ENCODE measurements around the gene CHORDC1.
"Not testable (repeated sequence)": the region's sequence is repeated elsewhere in the genome, so short reads cannot be mapped to it uniquely, and the experiment has no call there.

CHORDC1 gene

GRCh38 chr11:90219438-90219837, 3.4 kb downstream of the CHORDC1 start:
- H3K27me3 ChIP-seq (replicated peaks; ENCODE audit: control insufficient read depth, insufficient read depth, low read length, poor library complexity, severe bottlenecking) = no peaks in the 10 kb centered on the region
- no peaks in the 10 kb centered on the region for H3K36me3 ChIP-seq (ENCODE audit: control insufficient read depth, insufficient read depth, low read length)
- no peak overlapping the region for H3K4me3 ChIP-seq (ENCODE audit: insufficient read depth, low read depth, low read length, poor library complexity, severe bottlenecking)
- no peak overlapping the region for H3K27ac ChIP-seq (ENCODE audit: insufficient read depth, low read length, poor library complexity, severe bottlenecking)
- no peaks in the 10 kb centered on the region for H3K9me3 ChIP-seq (ENCODE audit: control insufficient read depth, low read length)
- no peak for DNase-seq
- peaks cover 13% of the 10 kb centered on the region for H3K4me1 ChIP-seq (ENCODE audit: control insufficient read depth, insufficient read depth, low read length, poor library complexity, severe bottlenecking)

GRCh38 chr11:90218606-90219005, 4.2 kb downstream of the CHORDC1 start:
- DNase-seq = no peak
- Histone ChIP-seq H3K27ac (ENCODE audit: insufficient read depth, low read length, poor library complexity, severe bottlenecking) (no peak overlapping the region), H3K9me3 (ENCODE audit: control insufficient read depth, low read length) (no peaks in the 10 kb centered on the region), H3K4me3 (ENCODE audit: insufficient read depth, low read depth, low read length, poor library complexity, severe bottlenecking) (no peak overlapping the region), H3K4me1 (ENCODE audit: control insufficient read depth, insufficient read depth, low read length, poor library complexity, severe bottlenecking) (peaks cover 13% of the 10 kb centered on the region), H3K27me3 (replicated peaks; ENCODE audit: control insufficient read depth, insufficient read depth, low read length, poor library complexity, severe bottlenecking) (no peaks in the 10 kb centered on the region), H3K36me3 (ENCODE audit: control insufficient read depth, insufficient read depth, low read length) (peaks cover 6% of the 10 kb centered on the region)

- Histone ChIP-seq H3K4me3 (ENCODE audit: insufficient read depth, low read depth, low read length, poor library complexity, severe bottlenecking) (no peak overlapping the region), H3K9me3 (ENCODE audit: control insufficient read depth, low read length) (no peaks in the 10 kb centered on the region), H3K36me3 (ENCODE audit: control insufficient read depth, insufficient read depth, low read length) (peaks cover 21% of the 10 kb centered on the region), H3K27me3 (replicated peaks; ENCODE audit: control insufficient read depth, insufficient read depth, low read length, poor library complexity, severe bottlenecking) (no peaks in the 10 kb centered on the region), H3K27ac (ENCODE audit: insufficient read depth, low read length, poor library complexity, severe bottlenecking) (no peak overlapping the region), H3K4me1 (ENCODE audit: control insufficient read depth, insufficient read depth, low read length, poor library complexity, severe bottlenecking) (peaks cover 8% of the 10 kb centered on the region)
- no peak for DNase-seq
These were observed 6.2 kb downstream of the CHORDC1 start for GRCh38 chr11:90216611-90217010.

GRCh38 chr11:90213322-90213721, 9.5 kb downstream of the CHORDC1 start:
- Histone ChIP-seq H3K9me3 (ENCODE audit: control insufficient read depth, low read length) (no peaks in the 10 kb centered on the region), H3K4me3 (ENCODE audit: insufficient read depth, low read depth, low read length, poor library complexity, severe bottlenecking) (no peak overlapping the region), H3K27ac (ENCODE audit: insufficient read depth, low read length, poor library complexity, severe bottlenecking) (no peak overlapping the region), H3K4me1 (ENCODE audit: control insufficient read depth, insufficient read depth, low read length, poor library complexity, severe bottlenecking) (no peaks in the 10 kb centered on the region), H3K36me3 (ENCODE audit: control insufficient read depth, insufficient read depth, low read length) (peaks cover 33% of the 10 kb centered on the region), H3K27me3 (replicated peaks; ENCODE audit: control insufficient read depth, insufficient read depth, low read length, poor library complexity, severe bottlenecking) (no peaks in the 10 kb centered on the region)
- no peak for DNase-seq

GRCh38 chr11:90208857-90209256, 14.0 kb downstream of the CHORDC1 start:
- H3K36me3 ChIP-seq (ENCODE audit: control insufficient read depth, insufficient read depth, low read length) = peaks cover 53% of the 10 kb centered on the region
- no peak for DNase-seq
- no peak overlapping the region for H3K27ac ChIP-seq (ENCODE audit: insufficient read depth, low read length, poor library complexity, severe bottlenecking)
- no peaks in the 10 kb centered on the region for H3K27me3 ChIP-seq (replicated peaks; ENCODE audit: control insufficient read depth, insufficient read depth, low read length, poor library complexity, severe bottlenecking)
- H3K4me1 ChIP-seq (ENCODE audit: control insufficient read depth, insufficient read depth, low read length, poor library complexity, severe bottlenecking) = no peaks in the 10 kb centered on the region
- H3K9me3 ChIP-seq (ENCODE audit: control insufficient read depth, low read length) = no peaks in the 10 kb centered on the region
- H3K4me3 ChIP-seq (ENCODE audit: insufficient read depth, low read depth, low read length, poor library complexity, severe bottlenecking) = no peak overlapping the region

- not testable (repeated sequence) for H3K27ac ChIP-seq (ENCODE audit: insufficient read depth, low read length, poor library complexity, severe bottlenecking); DNase-seq; H3K27me3 ChIP-seq (replicated peaks; ENCODE audit: control insufficient read depth, insufficient read depth, low read length, poor library complexity, severe bottlenecking); H3K4me1 ChIP-seq (ENCODE audit: control insufficient read depth, insufficient read depth, low read length, poor library complexity, severe bottlenecking); H3K4me3 ChIP-seq (ENCODE audit: insufficient read depth, low read depth, low read length, poor library complexity, severe bottlenecking); H3K9me3 ChIP-seq (ENCODE audit: control insufficient read depth, low read length)
- H3K36me3 ChIP-seq (ENCODE audit: control insufficient read depth, insufficient read depth, low read length) = peaks cover 45% of the 10 kb centered on the region
These were observed 14.9 kb downstream of the CHORDC1 start for GRCh38 chr11:90207992-90208391.

GRCh38 chr11:90204832-90205646, 17.8 kb downstream of the CHORDC1 start:
- peaks cover 30% of the 10 kb centered on the region for H3K36me3 ChIP-seq (ENCODE audit: control insufficient read depth, insufficient read depth, low read length)
- no peak overlapping the region for H3K4me3 ChIP-seq (ENCODE audit: insufficient read depth, low read depth, low read length, poor library complexity, severe bottlenecking)
- no peak for DNase-seq
- H3K27ac ChIP-seq (ENCODE audit: insufficient read depth, low read length, poor library complexity, severe bottlenecking) = no peak overlapping the region
- no peaks in the 10 kb centered on the region for H3K27me3 ChIP-seq (replicated peaks; ENCODE audit: control insufficient read depth, insufficient read depth, low read length, poor library complexity, severe bottlenecking)
- H3K4me1 ChIP-seq (ENCODE audit: control insufficient read depth, insufficient read depth, low read length, poor library complexity, severe bottlenecking) = no peaks in the 10 kb centered on the region
- no peaks in the 10 kb centered on the region for H3K9me3 ChIP-seq (ENCODE audit: control insufficient read depth, low read length)

- Histone ChIP-seq H3K36me3 (ENCODE audit: control insufficient read depth, insufficient read depth, low read length) (peaks cover 27% of the 10 kb centered on the region), H3K27me3 (replicated peaks; ENCODE audit: control insufficient read depth, insufficient read depth, low read length, poor library complexity, severe bottlenecking) (no peaks in the 10 kb centered on the region)
- no peak for DNase-seq
These were observed 18.4 kb downstream of the CHORDC1 start for GRCh38 chr11:90204407-90204806.

GRCh38 chr11:90202342-90202741, 20.5 kb downstream of the CHORDC1 start:
- DNase-seq = no peak
- Histone ChIP-seq H3K4me3 (ENCODE audit: insufficient read depth, low read depth, low read length, poor library complexity, severe bottlenecking) (no peak overlapping the region), H3K4me1 (ENCODE audit: control insufficient read depth, insufficient read depth, low read length, poor library complexity, severe bottlenecking) (no peaks in the 10 kb centered on the region), H3K36me3 (ENCODE audit: control insufficient read depth, insufficient read depth, low read length) (peaks cover 20% of the 10 kb centered on the region), H3K27me3 (replicated peaks; ENCODE audit: control insufficient read depth, insufficient read depth, low read length, poor library complexity, severe bottlenecking) (no peaks in the 10 kb centered on the region), H3K9me3 (ENCODE audit: control insufficient read depth, low read length) (no peaks in the 10 kb centered on the region), H3K27ac (ENCODE audit: insufficient read depth, low read length, poor library complexity, severe bottlenecking) (no peak overlapping the region)

More at GRCh38 chr11:90204407-90204806, 18.4 kb downstream of the CHORDC1 start:
- Histone ChIP-seq H3K9me3 (ENCODE audit: control insufficient read depth, low read length) (no peaks in the 10 kb centered on the region), H3K27ac (ENCODE audit: insufficient read depth, low read length, poor library complexity, severe bottlenecking) (no peak overlapping the region), H3K4me3 (ENCODE audit: insufficient read depth, low read depth, low read length, poor library complexity, severe bottlenecking) (no peak overlapping the region), H3K4me1 (ENCODE audit: control insufficient read depth, insufficient read depth, low read length, poor library complexity, severe bottlenecking) (no peaks in the 10 kb centered on the region)

- Histone ChIP-seq H3K36me3 (ENCODE audit: control insufficient read depth, insufficient read depth, low read length) (no peaks in the 10 kb centered on the region), H3K9me3 (ENCODE audit: control insufficient read depth, low read length) (no peaks in the 10 kb centered on the region), H3K27me3 (replicated peaks; ENCODE audit: control insufficient read depth, insufficient read depth, low read length, poor library complexity, severe bottlenecking) (no peaks in the 10 kb centered on the region), H3K27ac (ENCODE audit: insufficient read depth, low read length, poor library complexity, severe bottlenecking) (no peak overlapping the region), H3K4me3 (ENCODE audit: insufficient read depth, low read depth, low read length, poor library complexity, severe bottlenecking) (no peak overlapping the region), H3K4me1 (ENCODE audit: control insufficient read depth, insufficient read depth, low read length, poor library complexity, severe bottlenecking) (no peaks in the 10 kb centered on the region)
- DNase-seq = no peak
These were observed 25.5 kb downstream of the CHORDC1 start for GRCh38 chr11:90197377-90197776.

All from effector memory CD4-positive, alpha-beta T cell (primary cell).